KMS-11 (cell line): ENCODE results near the gene GPX8.

ENCODE experiments used
- H2AFZ ChIP-seq: fragments of 200-600 bp; sonication (generic); 2 replicates; pipeline ENCODE4 v1.6.1; 2016; ENCODE audit warnings: antibody characterized with exemption, mixed run types, low read depth
- H3K27ac ChIP-seq: fragments of 200-600 bp; sonication (generic); 2 replicates; pipeline ENCODE4 v1.6.1; 2016; ENCODE audit warnings: mild to moderate bottlenecking, mixed run types
- H3K27me3 ChIP-seq: fragments of 200-600 bp; sonication (generic); 2 replicates; pipeline ENCODE4 v1.6.1; 2017; ENCODE audit warnings: mild to moderate bottlenecking, low read depth, mixed run types, moderate library complexity; ENCODE audit not compliant: insufficient read depth
- H3K36me3 ChIP-seq: fragments of 200-600 bp; sonication (generic); 2 replicates; pipeline ENCODE4 v1.6.1; 2017; ENCODE audit warnings: mild to moderate bottlenecking, mixed run types; ENCODE audit not compliant: insufficient read depth
- H3K4me1 ChIP-seq: fragments of 200-600 bp; sonication (generic); 2 replicates; pipeline ENCODE4 v1.6.1; 2016; ENCODE audit warnings: mild to moderate bottlenecking, low read depth, mixed run types; ENCODE audit not compliant: poor library complexity, severe bottlenecking
- H3K4me2 ChIP-seq: fragments of 200-600 bp; sonication (generic); 2 replicates; pipeline ENCODE4 v1.7.0; 2016; ENCODE audit warnings: mild to moderate bottlenecking, mixed run types
- H3K4me3 ChIP-seq: fragments of 200-600 bp; sonication (generic); IDR thresholded peaks from 2 replicates; pipeline ENCODE4 v1.6.1; 2017; ENCODE audit warnings: low read depth, low read length, mixed read lengths; ENCODE audit not compliant: insufficient read depth
- H3K79me2 ChIP-seq: fragments of 200-600 bp; sonication (generic); 2 replicates; pipeline ENCODE4 v1.6.1; 2016; ENCODE audit warnings: low read depth, mixed run types; ENCODE audit not compliant: insufficient read depth
- H3K9ac ChIP-seq: fragments of 200-600 bp; sonication (generic); 2 replicates; pipeline ENCODE4 v1.6.1; 2016; ENCODE audit warnings: mild to moderate bottlenecking, mixed run types
- H4K20me1 ChIP-seq: fragments of 200-600 bp; sonication (generic); 2 replicates; pipeline ENCODE4 v1.6.1; 2016; ENCODE audit warnings: mild to moderate bottlenecking, mixed run types; ENCODE audit not compliant: insufficient read depth
- TF ChIP-seq, protein P1 (sequence below): fragments of 200-600 bp; sonication (generic); conservative IDR thresholded peaks from 2 replicates; pipeline ENCODE4 v1.6.1; 2017; ENCODE audit warnings: low read depth, mild to moderate bottlenecking, antibody characterized with exemption, low read length, moderate library complexity, mixed read lengths

GPX8 gene

DNA sequence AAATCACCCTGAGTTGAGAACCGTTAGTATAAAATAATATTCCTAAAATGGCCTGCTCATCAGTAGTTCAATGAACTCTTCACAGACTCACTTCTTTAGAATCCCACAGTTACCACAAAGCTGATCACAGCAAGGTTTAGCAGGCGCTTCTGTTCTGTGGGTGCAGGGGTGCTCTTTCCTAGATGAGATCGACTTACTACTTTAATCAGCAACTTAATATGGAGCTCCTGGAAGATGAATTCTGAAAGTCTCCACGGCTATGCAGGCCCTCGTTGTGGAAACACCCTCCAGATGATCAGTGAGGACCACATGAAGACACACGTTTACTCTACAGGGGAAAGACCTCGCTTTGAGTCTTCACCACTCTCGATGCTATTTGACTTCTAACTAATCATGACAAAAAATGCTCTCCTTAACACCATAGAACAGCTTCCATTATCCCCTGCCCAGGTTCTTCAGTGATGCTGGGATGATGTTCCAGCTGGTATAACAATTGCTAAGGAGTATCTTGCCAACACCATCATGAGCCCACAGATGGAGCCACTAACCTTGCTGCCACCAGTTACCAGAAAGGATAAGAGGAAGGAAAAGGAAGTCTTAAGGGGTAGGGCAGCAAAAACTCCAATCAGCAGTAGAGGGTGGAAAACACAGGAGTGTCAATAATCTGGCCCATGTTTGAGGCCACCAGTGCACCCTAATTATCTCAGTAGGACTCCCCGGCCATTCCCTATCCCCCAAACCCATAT, 17.9 kb upstream of the GPX8 start:
- H3K79me2 ChIP-seq = no peaks in the 10 kb centered on the region
- TF ChIP-seq, protein P1, sequence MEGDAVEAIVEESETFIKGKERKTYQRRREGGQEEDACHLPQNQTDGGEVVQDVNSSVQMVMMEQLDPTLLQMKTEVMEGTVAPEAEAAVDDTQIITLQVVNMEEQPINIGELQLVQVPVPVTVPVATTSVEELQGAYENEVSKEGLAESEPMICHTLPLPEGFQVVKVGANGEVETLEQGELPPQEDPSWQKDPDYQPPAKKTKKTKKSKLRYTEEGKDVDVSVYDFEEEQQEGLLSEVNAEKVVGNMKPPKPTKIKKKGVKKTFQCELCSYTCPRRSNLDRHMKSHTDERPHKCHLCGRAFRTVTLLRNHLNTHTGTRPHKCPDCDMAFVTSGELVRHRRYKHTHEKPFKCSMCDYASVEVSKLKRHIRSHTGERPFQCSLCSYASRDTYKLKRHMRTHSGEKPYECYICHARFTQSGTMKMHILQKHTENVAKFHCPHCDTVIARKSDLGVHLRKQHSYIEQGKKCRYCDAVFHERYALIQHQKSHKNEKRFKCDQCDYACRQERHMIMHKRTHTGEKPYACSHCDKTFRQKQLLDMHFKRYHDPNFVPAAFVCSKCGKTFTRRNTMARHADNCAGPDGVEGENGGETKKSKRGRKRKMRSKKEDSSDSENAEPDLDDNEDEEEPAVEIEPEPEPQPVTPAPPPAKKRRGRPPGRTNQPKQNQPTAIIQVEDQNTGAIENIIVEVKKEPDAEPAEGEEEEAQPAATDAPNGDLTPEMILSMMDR = no peak
- H3K4me2 ChIP-seq = no peak overlapping the region
- H3K27me3 ChIP-seq = no peaks in the 10 kb centered on the region
- H4K20me1 ChIP-seq = no peaks in the 10 kb centered on the region
- no peaks in the 10 kb centered on the region for H3K36me3 ChIP-seq
- H3K9ac ChIP-seq = no peak overlapping the region
- no peak overlapping the region for H2AFZ ChIP-seq
- no peak overlapping the region for H3K4me3 ChIP-seq
- peaks cover 7% of the 10 kb centered on the region for H3K4me1 ChIP-seq
- H3K27ac ChIP-seq = no peak overlapping the region

DNA sequence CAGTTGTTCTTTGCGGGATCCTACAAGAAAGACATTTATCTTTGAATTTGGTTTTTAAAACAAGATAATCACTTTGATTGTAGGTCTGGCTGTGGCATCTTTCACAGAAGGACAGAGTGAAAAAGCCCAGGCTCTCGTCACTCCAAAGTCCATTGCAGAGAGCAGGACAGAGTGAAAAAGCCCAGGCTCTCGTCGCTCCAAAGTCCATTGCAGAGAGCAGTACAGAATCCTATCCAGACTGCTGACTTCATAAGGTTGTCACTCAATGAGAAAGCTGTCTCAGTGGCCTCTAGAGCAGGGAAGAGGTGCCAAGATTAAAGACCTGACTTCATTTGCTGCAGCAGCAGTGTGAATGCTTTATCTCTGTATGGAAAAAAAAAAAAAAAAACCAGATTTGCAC, 16.3 kb upstream of the GPX8 start:
- no peaks in the 10 kb centered on the region for H4K20me1 ChIP-seq
- H3K9ac ChIP-seq = no peak overlapping the region
- peaks cover 7% of the 10 kb centered on the region for H3K4me1 ChIP-seq
- no peak overlapping the region for H3K27ac ChIP-seq
- no peaks in the 10 kb centered on the region for H3K36me3 ChIP-seq
- H3K79me2 ChIP-seq = no peaks in the 10 kb centered on the region
- no peak overlapping the region for H2AFZ ChIP-seq
- H3K4me3 ChIP-seq = no peak overlapping the region
- H3K4me2 ChIP-seq = no peak overlapping the region
- no peaks in the 10 kb centered on the region for H3K27me3 ChIP-seq
- TF ChIP-seq, protein P1 = no peak

DNA sequence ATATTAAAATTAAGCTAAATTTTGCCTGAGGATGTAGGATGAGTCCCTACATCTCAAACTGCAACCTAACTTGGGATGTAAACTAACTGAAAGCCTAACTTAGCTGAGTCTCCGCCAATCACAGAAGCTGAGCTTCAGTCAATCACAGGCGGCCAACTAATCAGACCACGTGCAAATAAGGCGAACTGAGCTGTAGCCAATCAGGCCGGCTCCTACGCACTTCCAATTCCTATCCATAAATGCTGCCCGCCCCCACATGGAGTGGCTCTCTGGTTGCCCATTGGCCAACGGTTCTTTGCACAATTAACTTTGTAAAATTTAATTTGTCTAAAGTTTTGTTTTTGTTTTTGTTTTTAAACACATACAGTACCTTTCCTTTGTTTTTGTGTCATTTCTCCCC, 13.9 kb upstream of the GPX8 start:
- TF ChIP-seq, protein P1 = no peak
- no peak overlapping the region for H3K4me3 ChIP-seq
- peak overlapping the region; percentile 53 for H2AFZ ChIP-seq
- no peak overlapping the region for H3K27ac ChIP-seq
- no peaks in the 10 kb centered on the region for H3K36me3 ChIP-seq
- H4K20me1 ChIP-seq = no peaks in the 10 kb centered on the region
- H3K27me3 ChIP-seq = no peaks in the 10 kb centered on the region
- peak overlapping the region; percentile 53 for H3K4me2 ChIP-seq
- peaks cover 7% of the 10 kb centered on the region for H3K4me1 ChIP-seq
- no peaks in the 10 kb centered on the region for H3K79me2 ChIP-seq
- no peak overlapping the region for H3K9ac ChIP-seq

DNA sequence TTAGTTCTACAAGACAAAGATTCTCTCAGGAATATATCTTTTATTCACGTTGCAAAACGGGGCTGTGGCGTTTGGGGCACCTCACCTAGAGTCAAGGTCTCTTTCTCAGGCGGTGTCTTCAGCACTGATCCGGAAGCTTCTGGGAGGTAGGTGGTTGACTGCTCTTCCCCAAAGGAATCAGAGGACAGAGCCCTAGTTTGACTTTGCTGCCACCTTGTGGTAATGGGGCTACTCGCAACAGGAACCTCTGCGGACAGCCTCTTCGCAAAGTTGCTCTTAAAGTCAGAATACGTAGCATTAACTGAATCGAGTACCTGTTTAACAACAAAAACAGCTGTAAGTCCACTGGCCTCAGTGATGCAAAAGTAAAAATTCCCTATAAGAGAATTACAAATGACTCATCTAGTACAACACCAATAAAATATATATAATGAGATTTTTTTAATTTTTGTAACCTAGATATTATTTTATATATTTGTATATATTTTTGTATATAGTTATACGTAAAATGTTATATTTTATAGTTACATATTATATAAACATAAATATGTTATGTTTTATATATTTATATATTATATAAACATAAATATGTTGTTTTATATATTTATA, 13.3 kb upstream of the GPX8 start:
- H3K4me1 ChIP-seq = peaks cover 7% of the 10 kb centered on the region
- no peaks in the 10 kb centered on the region for H3K27me3 ChIP-seq
- TF ChIP-seq, protein P1 = peak; percentile 98
- H3K4me2 ChIP-seq = peak overlapping the region; percentile 53
- H3K4me3 ChIP-seq = no peak overlapping the region
- no peaks in the 10 kb centered on the region for H4K20me1 ChIP-seq
- H3K36me3 ChIP-seq = no peaks in the 10 kb centered on the region
- H3K27ac ChIP-seq = no peak overlapping the region
- no peaks in the 10 kb centered on the region for H3K79me2 ChIP-seq
- H3K9ac ChIP-seq = no peak overlapping the region
- peak overlapping the region; percentile 53 for H2AFZ ChIP-seq
